ENCODE data around the gene TIMP4.

TIMP4 gene

GRCh38 chr3:12182687-12183441 is 24.2 kb upstream of the TIMP4 start:
- Histone ChIP-seq H3K4me1 (ENCODE audit: insufficient read depth, low read length, poor library complexity, severe bottlenecking) (peaks cover 57% of the 10 kb centered on the region), H3K36me3 (ENCODE audit: insufficient read depth, low read length) (no peaks in the 10 kb centered on the region), H3K79me2 (ENCODE audit: insufficient read depth, low read length) (no peaks in the 10 kb centered on the region), H3K9ac (ENCODE audit: low read depth, low read length, poor library complexity, severe bottlenecking) (no peak overlapping the region), H3K27me3 (ENCODE audit: insufficient read depth, low read length, poor library complexity, severe bottlenecking) (no peaks in the 10 kb centered on the region), H3K9me2 (replicated peaks; ENCODE audit: low read depth, low read length) (no peaks in the 10 kb centered on the region), H3K9me3 (ENCODE audit: insufficient read depth, low read depth, low read length) (no peaks in the 10 kb centered on the region), H3K4me3 (ENCODE audit: low read length, poor library complexity, severe bottlenecking) (no peak overlapping the region), H3F3A (ENCODE audit: low read depth) (no peaks in the 10 kb centered on the region), H3K4me2 (ENCODE audit: low read depth, low read length, poor library complexity, severe bottlenecking) (no peak overlapping the region), H2AFZ (ENCODE audit: low read length) (no peak overlapping the region), H4K20me1 (ENCODE audit: insufficient read depth, low read length, poor library complexity, severe bottlenecking) (no peaks in the 10 kb centered on the region)
- TF ChIP-seq EZH2phosphoT487 (IDR thresholded peaks at IDR 0.05; ENCODE audit: borderline replicate concordance) (no peak), CTCF (conservative IDR thresholded peaks at IDR 0.05; ENCODE audit: low read length) (no peak)

- no peak for TF ChIP-seq EZH2phosphoT487 (IDR thresholded peaks at IDR 0.05; ENCODE audit: borderline replicate concordance)
- TF ChIP-seq CTCF (conservative IDR thresholded peaks at IDR 0.05; ENCODE audit: low read length), result no peak
- no peaks in the 10 kb centered on the region for H3K9me3 ChIP-seq (ENCODE audit: insufficient read depth, low read depth, low read length)
- no peak overlapping the region for H3K4me2 ChIP-seq (ENCODE audit: low read depth, low read length, poor library complexity, severe bottlenecking)
Measured at GRCh38 chr3:12181806-12182205, 23.1 kb upstream of the TIMP4 start.

GRCh38 chr3:12181301-12181700 is 22.6 kb upstream of the TIMP4 start:
- no peaks in the 10 kb centered on the region for H3K9me3 ChIP-seq (ENCODE audit: insufficient read depth, low read depth, low read length)
- no peak overlapping the region for H3K9ac ChIP-seq (ENCODE audit: low read depth, low read length, poor library complexity, severe bottlenecking)
- TF ChIP-seq EZH2phosphoT487 (IDR thresholded peaks at IDR 0.05; ENCODE audit: borderline replicate concordance) (no peak), CTCF (conservative IDR thresholded peaks at IDR 0.05; ENCODE audit: low read length) (no peak)
- no peaks in the 10 kb centered on the region for H3K27me3 ChIP-seq (ENCODE audit: insufficient read depth, low read length, poor library complexity, severe bottlenecking)
- H3K79me2 ChIP-seq (ENCODE audit: insufficient read depth, low read length), result no peaks in the 10 kb centered on the region
- no peak overlapping the region for H3K4me2 ChIP-seq (ENCODE audit: low read depth, low read length, poor library complexity, severe bottlenecking)
- H3F3A ChIP-seq (ENCODE audit: low read depth), result no peaks in the 10 kb centered on the region
- H3K4me1 ChIP-seq (ENCODE audit: insufficient read depth, low read length, poor library complexity, severe bottlenecking), result peaks cover 49% of the 10 kb centered on the region
- H3K9me2 ChIP-seq (replicated peaks; ENCODE audit: low read depth, low read length), result no peaks in the 10 kb centered on the region
- no peaks in the 10 kb centered on the region for H3K36me3 ChIP-seq (ENCODE audit: insufficient read depth, low read length)
- H4K20me1 ChIP-seq (ENCODE audit: insufficient read depth, low read length, poor library complexity, severe bottlenecking), result no peaks in the 10 kb centered on the region
- no peak overlapping the region for H3K4me3 ChIP-seq (ENCODE audit: low read length, poor library complexity, severe bottlenecking)
- no peak overlapping the region for H2AFZ ChIP-seq (ENCODE audit: low read length)

More at GRCh38 chr3:12181806-12182205, 23.1 kb upstream of the TIMP4 start:
- no peak overlapping the region for H3K4me3 ChIP-seq (ENCODE audit: low read length, poor library complexity, severe bottlenecking)
- no peaks in the 10 kb centered on the region for H3K79me2 ChIP-seq (ENCODE audit: insufficient read depth, low read length)
- H3K4me1 ChIP-seq (ENCODE audit: insufficient read depth, low read length, poor library complexity, severe bottlenecking), result peaks cover 54% of the 10 kb centered on the region
- H4K20me1 ChIP-seq (ENCODE audit: insufficient read depth, low read length, poor library complexity, severe bottlenecking), result no peaks in the 10 kb centered on the region
- no peak overlapping the region for H2AFZ ChIP-seq (ENCODE audit: low read length)
- no peaks in the 10 kb centered on the region for H3F3A ChIP-seq (ENCODE audit: low read depth)
- H3K27me3 ChIP-seq (ENCODE audit: insufficient read depth, low read length, poor library complexity, severe bottlenecking), result no peaks in the 10 kb centered on the region
- no peak overlapping the region for H3K9ac ChIP-seq (ENCODE audit: low read depth, low read length, poor library complexity, severe bottlenecking)
- H3K9me2 ChIP-seq (replicated peaks; ENCODE audit: low read depth, low read length), result no peaks in the 10 kb centered on the region
- H3K36me3 ChIP-seq (ENCODE audit: insufficient read depth, low read length), result no peaks in the 10 kb centered on the region

Measured in Loucy (cell line).